CD4-positive, CD25-positive, alpha-beta regulatory T cell (primary cell): ENCODE results near the gene VGF. TPM values are rescaled to one million over a fixed set of nuclear protein-coding genes. Genes with fewer than 3 reads are reported as not detected.

Source experiments
- ATAC-seq, 2 donors: fragments of 150-1000 bp; cut with Tn5 transposase; one replicate each; pipeline ENCODE4 v1.10.0; 2021; ENCODE audit warnings: low read depth in 2 of 2, moderate number of reproducible peaks in 2 of 2, moderate library complexity in 1 of 2
- DNase-seq, 3 donors: peaks; one replicate each; pipeline versions ENCODE4 v3.0.0 to v3.0.0-alpha.2; 2012 to 2022; ENCODE audit warnings: mixed read lengths in 1 of 3
- H3K27ac ChIP-seq: one replicate; pipeline ENCODE4 v1.7.0; 2013; ENCODE audit warnings: mild to moderate bottlenecking, low read length; ENCODE audit not compliant: insufficient read depth, poor library complexity, severe bottlenecking
- H3K27me3 ChIP-seq: one replicate; pipeline ENCODE4 v1.7.0; 2013; ENCODE audit warnings: low read length; ENCODE audit not compliant: control insufficient read depth, insufficient read depth
- H3K36me3 ChIP-seq: one replicate; pipeline ENCODE4 v1.7.0; 2013; ENCODE audit warnings: mild to moderate bottlenecking, low read length, moderate library complexity; ENCODE audit not compliant: control insufficient read depth, insufficient read depth
- H3K4me1 ChIP-seq: 2 replicates; pipeline ENCODE4 v1.7.0; 2013; ENCODE audit warnings: mild to moderate bottlenecking, low read length; ENCODE audit not compliant: insufficient read depth, control insufficient read depth, poor library complexity, severe bottlenecking
- H3K4me3 ChIP-seq: one replicate; pipeline ENCODE4 v1.7.0; 2013; ENCODE audit warnings: low read depth, mild to moderate bottlenecking, low read length, moderate library complexity
- H3K9me3 ChIP-seq, 2 experiments: 1 replicate in 1 of 2; 2 replicates in 1 of 2; pipeline ENCODE4 v1.7.0; 2013; ENCODE audit warnings: low read length in 2 of 2, mild to moderate bottlenecking in 1 of 2, moderate library complexity in 1 of 2; ENCODE audit not compliant: control insufficient read depth in 2 of 2
- H3K27ac Mint-ChIP-seq, 3 donors: one replicate each; pipeline ENCODE4 v1.8.0; 2020 to 2022; ENCODE audit warnings: mild to moderate bottlenecking in 3 of 3, mixed read lengths in 3 of 3, moderate library complexity in 2 of 3
- H3K27me3 Mint-ChIP-seq: one replicate; pipeline ENCODE4 v1.8.0; 2022; ENCODE audit warnings: mild to moderate bottlenecking, mixed read lengths
- H3K36me3 Mint-ChIP-seq: one replicate; pipeline ENCODE4 v1.8.0; 2020; ENCODE audit warnings: mixed read lengths
- H3K4me1 Mint-ChIP-seq, 4 donors: one replicate each; pipeline ENCODE4 v1.8.0; 2020 to 2022; ENCODE audit warnings: mixed read lengths in 4 of 4, mild to moderate bottlenecking in 1 of 4
- H3K4me3 Mint-ChIP-seq, 4 donors: one replicate each; pipeline ENCODE4 v1.8.0; 2020 to 2022; ENCODE audit warnings: mild to moderate bottlenecking in 4 of 4, mixed read lengths in 4 of 4, moderate library complexity in 3 of 4
- H3K9me3 Mint-ChIP-seq, 7 donors: one replicate each; pipeline ENCODE4 v1.8.0; 2020 to 2022; ENCODE audit warnings: mixed read lengths in 7 of 7, mild to moderate bottlenecking in 3 of 7, moderate library complexity in 2 of 7
- polyA plus RNA-seq, 4 donors: library from polyadenylated mRNA; unstranded; fragments of 300-500 nt; fragmentation: Illumina TruSeq; gene quantifications; one replicate each; pipeline ENCODE4 v1.2.3, GENCODE V29; 2021
- total RNA-seq: library from RNA; stranded (reverse); gene quantifications from one replicate; pipeline ENCODE4 v1.2.3, GENCODE V29; 2022

VGF gene
- total and polyA plus RNA-seq, 5 donors from 2014 or later: not detected

- Mint-ChIP-seq H3K9me3 (peaks cover 0 to 2% (median 0%) of the 10 kb centered on the region in 7 donors), H3K4me1 (peaks cover 0 to 17% (median 6%) of the 10 kb centered on the region in 4 donors)
- ATAC-seq: no peak
Measured at GRCh38 chr7:101156277-101156676, 9.1 kb downstream of the VGF start.

GRCh38 chr7:101155303-101155702 lies 10.1 kb downstream of the VGF start:
- DNase-seq (no peak), ATAC-seq (no peak)
- H3K27me3 ChIP-seq: no peaks in the 10 kb centered on the region
- Mint-ChIP-seq H3K27ac (peak overlapping the region in 2 of 3 donors; percentile 26 to 61), H3K36me3 (peaks cover 15% of the 10 kb centered on the region), H3K9me3 (peaks cover 0 to 2% (median 0%) of the 10 kb centered on the region in 7 donors), H3K4me3 (peak overlapping the region; percentile 79 to 93 (median 92)), H3K4me1 (peaks cover 0 to 17% (median 6%) of the 10 kb centered on the region in 4 donors), H3K27me3 (peaks cover 26% of the 10 kb centered on the region)
- H3K27ac ChIP-seq: no peak overlapping the region
- H3K4me3 ChIP-seq: peak overlapping the region; percentile 35
- H3K9me3 ChIP-seq: no peaks in the 10 kb centered on the region
- H3K36me3 ChIP-seq: peaks cover 5% of the 10 kb centered on the region
- H3K4me1 ChIP-seq: peaks cover 10% of the 10 kb centered on the region

More at GRCh38 chr7:101156277-101156676, 9.1 kb downstream of the VGF start:
- Mint-ChIP-seq H3K27me3 (peaks cover 24% of the 10 kb centered on the region), H3K4me3 (peak overlapping the region in 2 of 4 donors; percentile 61 to 73), H3K27ac (no peak overlapping the region), H3K36me3 (peaks cover 15% of the 10 kb centered on the region)
- H3K4me3 ChIP-seq: no peak overlapping the region
- H3K27ac ChIP-seq: no peak overlapping the region
- H3K4me1 ChIP-seq: peaks cover 10% of the 10 kb centered on the region
- DNase-seq: no peak
- H3K9me3 ChIP-seq: no peaks in the 10 kb centered on the region
- peaks cover 5% of the 10 kb centered on the region for H3K36me3 ChIP-seq
- H3K27me3 ChIP-seq: no peaks in the 10 kb centered on the region

GRCh38 chr7:101154693-101155102 lies 10.7 kb downstream of the VGF start:
- Histone ChIP-seq H3K27ac (no peak overlapping the region), H3K36me3 (peaks cover 5% of the 10 kb centered on the region), H3K4me1 (peaks cover 10% of the 10 kb centered on the region), H3K4me3 (peak overlapping the region; percentile 35), H3K9me3 (no peaks in the 10 kb centered on the region), H3K27me3 (no peaks in the 10 kb centered on the region)
- H3K9me3 Mint-ChIP-seq: peaks cover 0 to 2% (median 0%) of the 10 kb centered on the region in 7 donors
- DNase-seq (no peak), ATAC-seq (no peak)
- peaks cover 0 to 17% (median 6%) of the 10 kb centered on the region in 4 donors for H3K4me1 Mint-ChIP-seq
- H3K27ac Mint-ChIP-seq: no peak overlapping the region
- peaks cover 15% of the 10 kb centered on the region for H3K36me3 Mint-ChIP-seq
- peaks cover 28% of the 10 kb centered on the region for H3K27me3 Mint-ChIP-seq
- H3K4me3 Mint-ChIP-seq: peak overlapping the region; percentile 79 to 93 (median 92)

GRCh38 chr7:101153969-101154692 lies 11.2 kb downstream of the VGF start, which contains the start of gene AP1S1:
Gene AP1S1 (plus strand): TSS chr7:101154476. CDS start chr7:101154515, 39 bp downstream.
- Histone ChIP-seq H3K4me3 (peak within 1 kb of the TSS; percentile 35), H3K27me3 (no peaks in the 10 kb centered on the region), H3K9me3 (no peaks in the 10 kb centered on the region), H3K27ac (no peak within 1 kb of the TSS), H3K4me1 (peaks cover 10% of the 10 kb centered on the region), H3K36me3 (peaks cover 5% of the 10 kb centered on the region)
- Mint-ChIP-seq H3K27ac (peak within 1 kb of the TSS; percentile 61 to 89 (median 77)), H3K36me3 (peaks cover 15% of the 10 kb centered on the region), H3K9me3 (peaks cover 0 to 2% (median 0%) of the 10 kb centered on the region in 7 donors), H3K4me3 (peak within 1 kb of the TSS; percentile 91 to 93 (median 92)), H3K27me3 (peaks cover 33% of the 10 kb centered on the region), H3K4me1 (peaks cover 0 to 17% (median 6%) of the 10 kb centered on the region in 4 donors)
- ATAC-seq (peak; percentile 83 to 87), DNase-seq (peak; percentile 86 to 96 (median 86))

GRCh38 chr7:101151908-101152651 lies 13.3 kb downstream of the VGF start:
- H3K36me3 Mint-ChIP-seq: peaks cover 3% of the 10 kb centered on the region
- no peak for ATAC-seq
- H3K4me3 Mint-ChIP-seq: peak overlapping the region in 3 of 4 donors; percentile 22 to 78 (median 69)
- no peak overlapping the region for H3K27ac Mint-ChIP-seq
- no peaks in the 10 kb centered on the region for H3K27me3 ChIP-seq
- peaks cover 0 to 17% (median 7%) of the 10 kb centered on the region in 4 donors for H3K4me1 Mint-ChIP-seq
- no peak overlapping the region for H3K27ac ChIP-seq
- no peaks in the 10 kb centered on the region for H3K9me3 ChIP-seq
- no peaks in the 10 kb centered on the region for H3K36me3 ChIP-seq
- no peak overlapping the region for H3K4me3 ChIP-seq
- H3K27me3 Mint-ChIP-seq: peaks cover 44% of the 10 kb centered on the region
- DNase-seq: no peak
- H3K9me3 Mint-ChIP-seq: peaks cover 0 to 2% (median 0%) of the 10 kb centered on the region in 7 donors
- peaks cover 10% of the 10 kb centered on the region for H3K4me1 ChIP-seq

GRCh38 chr7:101140746-101141382 lies 24.5 kb downstream of the VGF start:
- Mint-ChIP-seq H3K27ac (no peak overlapping the region), H3K36me3 (no peaks in the 10 kb centered on the region), H3K4me1 (peaks cover 0 to 14% (median 3%) of the 10 kb centered on the region in 4 donors), H3K4me3 (no peak overlapping the region), H3K9me3 (no peaks in the 10 kb centered on the region), H3K27me3 (peaks cover 43% of the 10 kb centered on the region)
- Histone ChIP-seq H3K36me3 (no peaks in the 10 kb centered on the region), H3K9me3 (no peaks in the 10 kb centered on the region), H3K27me3 (no peaks in the 10 kb centered on the region), H3K4me3 (no peak overlapping the region), H3K27ac (no peak overlapping the region), H3K4me1 (peaks cover 9% of the 10 kb centered on the region)
- DNase-seq: peak in 1 of 3 donors; percentile 27
- no peak for ATAC-seq

DNA sequence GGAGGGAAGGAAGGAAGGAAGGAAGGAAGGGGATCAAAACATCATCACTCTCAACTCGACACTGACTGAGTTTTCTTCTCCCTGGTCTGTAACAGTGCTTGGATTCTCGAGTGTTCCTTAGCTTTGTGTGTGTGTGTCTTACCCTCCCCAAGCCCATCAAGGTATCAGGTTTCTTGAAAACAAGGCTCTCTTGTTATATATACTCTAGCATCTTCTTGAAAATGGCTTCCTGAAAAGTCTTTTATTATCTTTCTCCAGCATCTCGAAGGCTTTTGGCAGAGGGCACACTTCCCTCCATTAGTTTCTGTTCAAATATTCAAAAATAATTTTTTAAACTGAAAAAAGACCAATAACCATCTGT lies 25.1 kb downstream of the VGF start:
- DNase-seq (no peak), ATAC-seq (no peak)
- H3K27me3 Mint-ChIP-seq: peaks cover 38% of the 10 kb centered on the region
- H3K4me3 Mint-ChIP-seq: no peak overlapping the region
- no peaks in the 10 kb centered on the region for H3K36me3 Mint-ChIP-seq
- no peaks in the 10 kb centered on the region for H3K36me3 ChIP-seq
- H3K27ac Mint-ChIP-seq: no peak overlapping the region
- H3K27me3 ChIP-seq: no peaks in the 10 kb centered on the region
- peaks cover 9% of the 10 kb centered on the region for H3K4me1 ChIP-seq
- H3K27ac ChIP-seq: no peak overlapping the region
- H3K9me3 ChIP-seq: no peaks in the 10 kb centered on the region
- no peak overlapping the region for H3K4me3 ChIP-seq
- peaks cover 0 to 14% (median 3%) of the 10 kb centered on the region in 4 donors for H3K4me1 Mint-ChIP-seq
- no peaks in the 10 kb centered on the region for H3K9me3 Mint-ChIP-seq
